HCT116 (cell line): ENCODE results near the gene CLEC3B.

Source experiments
- SIN3A ChIP-seq: IDR thresholded peaks from 2 replicates; pipeline ENCODE4 v1.6.1; 2012; ENCODE audit warnings: low read depth
- TF ChIP-seq, protein P1 (sequence below), 3 experiments: fragments of 200-600 bp in 1 of 3; sonication (generic) in 1 of 3; IDR thresholded peaks in 2 of 3; conservative IDR thresholded peaks in 1 of 3; 2 replicates each; pipeline ENCODE4 v1.5.1; 2012 to 2017; ENCODE audit warnings: low read depth in 2 of 3, low read length in 2 of 3, antibody characterized with exemption in 1 of 3, borderline replicate concordance in 1 of 3, control low read depth in 1 of 3, mild to moderate bottlenecking in 1 of 3, mixed read lengths in 1 of 3, mixed run types in 1 of 3, moderate library complexity in 1 of 3; ENCODE audit not compliant: insufficient read depth in 1 of 3

DNA sequence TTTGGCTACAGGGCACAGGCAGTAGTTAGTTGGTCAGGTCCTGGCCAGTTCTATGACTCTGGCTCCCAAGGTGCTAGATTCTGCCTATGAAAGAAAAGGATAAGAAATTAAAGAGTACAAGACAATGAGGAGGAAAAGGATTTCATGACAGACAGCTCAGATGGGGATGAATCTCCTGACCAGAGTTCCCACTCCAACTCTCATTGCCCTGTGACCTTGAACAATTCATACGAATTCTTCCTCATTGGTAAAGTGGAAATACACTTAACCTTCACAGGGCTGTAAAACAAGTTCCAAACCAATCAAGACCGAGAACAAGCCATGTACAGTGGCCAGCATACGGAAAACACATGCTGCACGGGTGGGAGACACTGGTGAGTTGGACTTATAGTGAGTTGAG is 23.7 kb downstream of the CLEC3B start:
- TF ChIP-seq, protein P1, sequence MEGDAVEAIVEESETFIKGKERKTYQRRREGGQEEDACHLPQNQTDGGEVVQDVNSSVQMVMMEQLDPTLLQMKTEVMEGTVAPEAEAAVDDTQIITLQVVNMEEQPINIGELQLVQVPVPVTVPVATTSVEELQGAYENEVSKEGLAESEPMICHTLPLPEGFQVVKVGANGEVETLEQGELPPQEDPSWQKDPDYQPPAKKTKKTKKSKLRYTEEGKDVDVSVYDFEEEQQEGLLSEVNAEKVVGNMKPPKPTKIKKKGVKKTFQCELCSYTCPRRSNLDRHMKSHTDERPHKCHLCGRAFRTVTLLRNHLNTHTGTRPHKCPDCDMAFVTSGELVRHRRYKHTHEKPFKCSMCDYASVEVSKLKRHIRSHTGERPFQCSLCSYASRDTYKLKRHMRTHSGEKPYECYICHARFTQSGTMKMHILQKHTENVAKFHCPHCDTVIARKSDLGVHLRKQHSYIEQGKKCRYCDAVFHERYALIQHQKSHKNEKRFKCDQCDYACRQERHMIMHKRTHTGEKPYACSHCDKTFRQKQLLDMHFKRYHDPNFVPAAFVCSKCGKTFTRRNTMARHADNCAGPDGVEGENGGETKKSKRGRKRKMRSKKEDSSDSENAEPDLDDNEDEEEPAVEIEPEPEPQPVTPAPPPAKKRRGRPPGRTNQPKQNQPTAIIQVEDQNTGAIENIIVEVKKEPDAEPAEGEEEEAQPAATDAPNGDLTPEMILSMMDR (IDR thresholded peaks at IDR 0.05 in 2 of 3, conservative IDR thresholded peaks at IDR 0.05 in 1 of 3; ENCODE audit: borderline replicate concordance in 1 of 3, insufficient read depth in 1 of 3, low read depth in 2 of 3, low read length in 2 of 3), result no peak
- no peak for TF ChIP-seq SIN3A
